HG02870 (cell line): ENCODE results near the gene CEP135.
"Not testable (repeated sequence)": the region's sequence is repeated elsewhere in the genome, so short reads cannot be mapped to it uniquely, and the experiment has no call there.

ENCODE experiments used
- ATAC-seq: cut with Tn5 transposase; IDR thresholded peaks from one replicate; pipeline ENCODE4 v1.9.1; 2021; ENCODE audit warnings: mild to moderate bottlenecking, moderate library complexity; ENCODE audit not compliant: unreplicated experiment

CEP135 gene, protein sequence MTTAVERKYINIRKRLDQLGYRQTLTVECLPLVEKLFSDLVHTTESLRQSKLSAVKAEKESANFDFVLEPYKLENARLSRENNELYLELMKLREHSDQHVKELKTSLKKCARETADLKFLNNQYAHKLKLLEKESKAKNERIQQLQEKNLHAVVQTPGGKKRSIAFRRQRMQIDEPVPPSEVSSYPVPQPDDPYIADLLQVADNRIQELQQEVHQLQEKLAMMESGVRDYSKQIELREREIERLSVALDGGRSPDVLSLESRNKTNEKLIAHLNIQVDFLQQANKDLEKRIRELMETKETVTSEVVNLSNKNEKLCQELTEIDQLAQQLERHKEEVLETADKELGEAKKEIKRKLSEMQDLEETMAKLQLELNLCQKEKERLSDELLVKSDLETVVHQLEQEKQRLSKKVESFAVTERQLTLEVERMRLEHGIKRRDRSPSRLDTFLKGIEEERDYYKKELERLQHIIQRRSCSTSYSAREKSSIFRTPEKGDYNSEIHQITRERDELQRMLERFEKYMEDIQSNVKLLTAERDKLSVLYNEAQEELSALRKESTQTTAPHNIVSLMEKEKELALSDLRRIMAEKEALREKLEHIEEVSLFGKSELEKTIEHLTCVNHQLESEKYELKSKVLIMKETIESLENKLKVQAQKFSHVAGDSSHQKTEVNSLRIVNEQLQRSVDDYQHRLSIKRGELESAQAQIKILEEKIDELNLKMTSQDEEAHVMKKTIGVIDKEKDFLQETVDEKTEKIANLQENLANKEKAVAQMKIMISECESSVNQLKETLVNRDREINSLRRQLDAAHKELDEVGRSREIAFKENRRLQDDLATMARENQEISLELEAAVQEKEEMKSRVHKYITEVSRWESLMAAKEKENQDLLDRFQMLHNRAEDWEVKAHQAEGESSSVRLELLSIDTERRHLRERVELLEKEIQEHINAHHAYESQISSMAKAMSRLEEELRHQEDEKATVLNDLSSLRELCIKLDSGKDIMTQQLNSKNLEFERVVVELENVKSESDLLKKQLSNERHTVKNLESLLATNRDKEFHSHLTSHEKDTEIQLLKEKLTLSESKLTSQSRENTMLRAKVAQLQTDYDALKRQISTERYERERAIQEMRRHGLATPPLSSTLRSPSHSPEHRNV

DNA sequence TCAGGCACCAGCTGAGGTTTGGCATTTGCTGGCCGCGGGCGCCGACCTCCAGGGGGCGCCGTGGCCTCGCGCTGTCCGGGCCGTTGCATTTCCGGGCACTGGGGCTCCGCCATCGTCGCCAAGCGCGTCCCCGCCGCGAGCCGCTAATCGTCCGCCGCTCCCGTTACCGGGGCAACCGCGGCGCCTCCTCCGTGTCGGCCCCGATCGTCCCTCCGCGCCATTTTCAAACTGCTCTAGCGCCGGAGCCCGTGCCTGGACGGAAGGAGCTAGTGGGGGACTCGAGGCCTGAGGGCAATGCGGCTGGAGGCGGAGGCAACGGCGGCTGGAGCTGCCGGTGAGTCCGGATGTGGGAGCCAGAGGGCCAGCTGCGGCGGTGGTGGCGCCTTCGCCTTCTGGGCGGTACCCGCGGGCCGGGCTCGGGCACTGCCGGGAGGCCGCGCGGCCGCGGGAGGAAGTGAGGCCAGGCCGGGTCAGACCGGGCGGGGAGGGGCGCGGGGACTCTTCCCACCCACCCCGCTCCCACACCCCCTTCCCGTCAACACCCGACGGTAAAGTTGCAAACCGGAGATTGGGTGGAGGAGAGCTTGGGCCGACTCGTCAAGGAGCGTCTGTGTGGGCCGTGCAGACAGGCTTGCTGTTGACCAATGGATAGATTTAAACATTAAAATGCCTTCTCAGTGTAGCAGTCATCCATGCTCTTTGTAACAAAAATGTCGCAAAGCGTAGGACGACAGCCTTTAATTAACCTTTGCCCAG, at the start of gene CEP135:
Gene CEP135 (plus strand): TSS at position 220 of the 756 bp plus-strand sequence. CDS start 3,186 bp downstream, outside the sequence.
- peak; percentile 69 for ATAC-seq

DNA sequence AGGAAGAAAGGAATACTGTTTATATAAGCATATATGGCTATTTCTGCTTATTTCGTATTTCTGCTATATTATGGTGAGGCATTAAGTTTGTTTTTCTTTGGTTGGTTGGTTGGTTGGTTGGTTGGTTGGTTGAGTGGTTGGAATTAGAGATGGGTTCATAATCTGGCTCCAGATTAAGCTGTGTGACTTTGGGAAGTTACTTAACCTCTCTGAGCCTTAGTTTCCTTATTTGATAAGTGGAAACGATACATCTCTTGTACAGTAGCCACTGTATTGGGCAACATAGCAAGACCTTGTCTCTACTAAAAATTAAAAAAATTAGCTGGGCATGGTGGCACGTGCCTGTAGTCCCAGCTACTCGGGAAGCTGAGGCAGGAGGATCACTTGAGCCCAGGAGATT, 46.1 kb upstream of the CEP135 start:
- ATAC-seq: no peak

DNA sequence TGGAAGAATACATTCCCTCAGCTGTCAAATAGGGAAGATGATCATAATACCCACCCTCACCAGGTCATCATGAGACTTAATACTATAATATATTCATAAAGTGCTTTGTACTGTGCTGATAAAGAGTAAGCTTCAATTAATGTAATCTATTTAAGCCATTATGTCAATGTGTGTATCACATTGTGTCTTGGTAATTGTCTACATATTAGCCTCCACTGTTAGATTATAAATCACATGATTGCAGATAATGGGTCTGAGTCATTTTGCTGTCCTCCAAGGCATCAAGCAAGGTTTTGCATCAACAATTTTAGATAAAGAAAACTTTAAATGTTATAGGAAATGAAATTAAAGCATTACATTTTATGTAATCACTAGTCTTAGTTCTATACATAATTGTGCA, 45.2 kb upstream of the CEP135 start:
- no peak for ATAC-seq

DNA sequence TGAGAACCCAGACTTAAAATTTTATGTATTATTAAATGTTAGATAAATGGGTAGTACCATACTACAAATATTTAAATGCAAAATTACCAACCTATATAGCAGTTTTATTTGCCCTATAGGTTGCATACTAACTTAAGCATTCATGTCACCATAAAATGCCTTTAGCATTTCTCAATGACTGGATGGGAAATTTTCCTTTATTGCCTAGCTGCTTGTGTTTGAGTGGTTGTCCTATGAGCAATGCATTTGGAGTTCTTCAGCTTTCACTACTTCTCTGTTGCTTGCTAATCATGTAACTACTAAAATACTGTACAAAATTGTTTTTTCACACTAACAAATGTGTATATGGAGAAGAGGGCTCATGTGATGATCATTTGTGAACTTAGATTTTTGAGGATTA, 44.2 kb upstream of the CEP135 start:
- no peak for ATAC-seq

DNA sequence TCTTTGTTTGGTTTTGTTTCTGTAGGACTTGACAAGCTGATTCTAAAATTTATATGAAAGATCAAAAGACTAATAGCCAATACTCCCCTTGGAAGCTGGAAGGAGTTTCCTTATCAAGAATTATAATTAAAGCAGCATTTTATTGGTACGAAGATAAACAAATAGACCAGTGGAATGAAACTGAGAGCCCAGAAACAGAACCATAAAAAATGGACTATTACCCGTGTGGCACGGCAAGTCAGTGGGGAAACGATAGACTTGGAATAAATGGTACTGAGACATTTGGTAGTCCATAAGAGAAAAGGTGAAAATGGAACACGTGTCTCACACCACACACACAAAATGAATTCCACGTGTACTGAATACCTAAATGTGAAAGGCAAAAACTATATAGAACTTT, 42.4 kb upstream of the CEP135 start:
- ATAC-seq: no peak

DNA sequence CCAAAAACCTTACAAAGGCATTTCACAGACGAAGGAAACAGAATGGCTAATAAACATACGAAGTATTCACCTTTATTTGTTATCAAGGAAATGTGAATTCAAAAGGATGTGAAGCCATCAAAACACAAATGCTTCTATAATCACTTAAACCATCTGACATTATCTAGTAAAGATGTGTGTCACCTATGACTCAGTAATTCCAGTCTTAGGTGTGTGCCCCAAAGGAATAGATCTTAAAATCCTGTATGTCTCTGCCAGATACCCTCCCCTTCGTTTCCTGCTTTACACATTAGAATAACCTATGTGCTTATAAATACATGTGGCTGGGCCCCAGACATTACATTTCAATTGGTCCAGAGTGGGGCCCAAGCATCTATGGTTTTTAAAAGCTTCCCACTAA, 41.8 kb upstream of the CEP135 start:
- ATAC-seq: no peak

DNA sequence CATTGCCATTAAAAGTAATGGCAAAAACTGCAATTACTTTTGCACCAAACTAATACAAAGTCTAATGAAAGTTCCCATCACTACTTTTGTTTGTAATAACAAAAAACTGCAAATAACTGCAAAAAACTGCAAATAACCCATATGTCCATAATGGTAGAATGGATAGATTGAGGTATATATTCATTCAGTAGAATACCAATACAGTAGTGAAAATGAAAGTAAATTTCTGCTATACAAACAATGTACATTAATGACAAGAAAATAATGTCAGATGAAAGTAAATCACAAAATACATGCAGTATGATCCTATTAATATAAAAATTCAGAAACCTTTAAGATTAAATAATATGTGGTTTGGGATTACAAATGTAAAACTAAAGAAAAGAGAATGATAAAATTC, 41.3 kb upstream of the CEP135 start:
- ATAC-seq: no peak

DNA sequence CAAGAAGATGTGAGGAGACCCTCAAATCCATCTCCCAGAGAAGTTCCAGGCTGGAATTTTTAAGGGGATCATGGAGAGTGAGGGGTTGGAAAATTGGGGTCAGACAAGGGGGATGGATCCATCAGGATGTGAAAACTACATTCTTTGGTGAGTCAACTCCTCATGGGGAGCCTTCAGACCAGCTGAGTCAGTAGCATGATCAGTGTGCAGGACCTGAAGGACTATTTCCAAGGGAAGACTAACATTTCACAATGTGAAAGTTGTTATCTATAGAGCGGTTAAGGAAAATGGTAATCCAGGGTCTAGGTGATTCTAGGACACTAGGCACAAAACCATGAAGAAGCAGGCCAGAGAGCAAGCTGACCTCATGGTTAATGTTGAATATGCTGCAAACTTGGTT, 38.6 kb upstream of the CEP135 start:
- ATAC-seq: no peak

DNA sequence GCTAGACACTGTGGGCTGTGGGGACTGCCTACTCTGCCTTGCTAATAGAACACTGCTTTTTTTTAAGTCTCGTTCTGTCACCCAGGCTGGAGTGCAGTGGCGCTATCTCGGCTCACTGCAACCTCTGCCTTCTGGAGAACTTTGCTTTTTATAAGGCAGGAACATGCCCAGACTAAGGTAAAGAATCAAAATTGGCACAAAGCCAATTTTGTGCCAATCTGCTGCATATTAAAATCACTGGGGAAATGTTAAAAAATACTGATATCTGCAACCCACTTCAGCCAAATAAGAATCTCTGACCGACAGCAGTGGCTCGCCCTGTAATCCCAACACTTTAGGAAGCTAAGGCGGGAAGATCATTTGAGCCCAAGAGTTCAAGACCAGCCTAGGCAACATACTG, 36.5 kb upstream of the CEP135 start:
- no peak for ATAC-seq

DNA sequence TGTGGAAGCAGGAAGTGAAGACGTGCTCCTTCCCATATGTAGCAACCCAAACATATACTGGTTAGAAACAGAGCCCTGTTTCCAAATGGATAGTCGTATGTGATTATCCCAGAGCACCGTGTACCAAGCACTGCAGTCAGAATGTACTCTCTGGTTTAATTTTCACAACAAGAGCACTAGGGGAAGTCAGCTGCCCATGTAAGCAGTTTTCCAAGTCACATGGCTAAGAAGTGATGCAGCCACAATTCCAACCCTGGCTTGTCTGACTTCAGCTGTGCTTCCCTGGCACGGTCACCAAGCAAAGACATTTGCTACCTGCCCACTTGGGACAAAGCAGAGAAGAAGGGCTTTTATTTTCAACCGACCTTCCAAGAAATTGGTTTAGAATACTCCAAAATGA, 28.2 kb upstream of the CEP135 start:
- no peak for ATAC-seq

DNA sequence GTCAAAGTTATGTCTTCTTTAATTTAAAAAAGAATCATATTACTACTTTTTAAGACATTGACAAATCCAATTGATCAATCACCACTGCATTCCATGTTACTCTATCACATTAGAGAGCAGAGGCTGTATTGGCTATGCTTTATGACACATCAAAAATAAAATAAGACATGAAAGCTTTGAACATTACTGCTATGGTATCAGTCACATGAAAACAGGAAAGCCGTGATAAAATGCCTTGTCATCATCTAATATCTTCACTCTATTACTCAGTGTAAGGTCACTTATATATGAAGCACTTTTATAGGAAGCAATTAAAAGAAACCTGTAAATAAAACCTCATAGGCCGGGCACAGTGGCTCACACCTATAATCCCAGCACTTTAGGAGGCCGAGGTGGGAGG, 27.7 kb upstream of the CEP135 start:
- ATAC-seq: no peak

DNA sequence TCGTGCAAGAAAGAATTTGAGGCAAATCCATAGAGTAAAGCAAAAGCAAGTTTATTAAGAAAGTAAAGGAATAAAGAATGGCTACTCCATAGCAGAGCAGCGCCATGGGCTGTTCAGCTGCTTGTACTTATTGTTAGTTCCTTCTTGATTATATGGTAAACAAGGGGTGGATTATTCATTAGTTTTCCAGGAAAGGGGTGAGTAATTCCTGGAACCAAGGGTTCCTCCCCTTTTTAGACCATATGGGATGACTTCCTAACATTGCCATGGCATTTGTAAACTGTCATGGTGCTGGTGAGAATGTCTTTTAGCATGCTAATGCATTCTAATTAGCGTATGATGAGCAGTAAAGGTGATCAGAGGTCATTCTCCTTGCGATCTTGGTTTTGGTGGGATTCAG, 23.5 kb upstream of the CEP135 start:
- ATAC-seq: no peak

DNA sequence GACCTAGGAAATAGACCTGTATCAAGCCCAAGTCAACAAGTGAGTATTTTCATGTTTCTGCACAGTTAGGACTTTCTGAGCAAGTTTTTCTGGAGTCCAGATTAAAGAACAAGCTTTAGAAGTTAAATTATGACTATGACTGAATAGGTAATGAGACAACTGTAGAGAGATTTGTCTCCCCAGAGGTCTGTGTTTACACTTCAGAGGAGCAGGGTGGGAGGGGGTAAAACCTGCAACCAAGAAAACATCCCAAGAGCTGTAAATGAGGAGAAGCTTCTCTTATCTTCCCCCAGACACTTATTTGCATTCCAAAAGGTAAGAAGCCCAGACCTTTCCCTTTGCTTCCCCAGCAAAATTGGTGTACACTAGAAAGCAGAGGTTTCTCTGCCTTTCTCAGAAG, 22.1 kb upstream of the CEP135 start:
- ATAC-seq: no peak

DNA sequence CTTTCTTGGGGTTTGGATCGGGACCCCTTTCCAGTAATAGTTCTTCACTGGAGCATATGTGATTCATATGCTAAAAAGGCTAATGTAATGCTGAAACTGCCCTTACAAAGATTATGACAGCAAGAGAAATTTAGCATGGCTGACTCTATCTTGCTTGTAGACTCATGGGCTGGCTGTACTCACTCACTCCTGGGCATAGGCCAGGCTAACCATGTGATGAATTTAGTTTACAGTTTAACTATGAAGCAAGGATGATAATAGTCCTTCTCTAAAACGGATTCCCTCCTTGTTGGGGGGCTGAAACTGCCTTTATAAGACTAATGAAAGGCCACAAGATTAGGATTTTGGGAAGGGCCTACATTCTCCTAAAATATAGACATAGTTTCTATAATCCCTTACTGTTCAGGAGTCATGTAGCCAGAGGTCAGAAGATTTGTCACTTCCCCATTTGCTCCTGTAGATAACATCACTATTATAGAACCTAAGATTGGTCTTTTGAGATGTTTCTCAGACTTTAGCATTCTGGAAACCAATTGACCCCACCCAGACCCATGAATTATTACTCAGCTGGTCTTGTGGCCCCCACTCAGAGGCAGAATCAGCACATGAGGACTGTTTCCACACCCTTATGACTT, 20.8 kb upstream of the CEP135 start:
- no peak for ATAC-seq

DNA sequence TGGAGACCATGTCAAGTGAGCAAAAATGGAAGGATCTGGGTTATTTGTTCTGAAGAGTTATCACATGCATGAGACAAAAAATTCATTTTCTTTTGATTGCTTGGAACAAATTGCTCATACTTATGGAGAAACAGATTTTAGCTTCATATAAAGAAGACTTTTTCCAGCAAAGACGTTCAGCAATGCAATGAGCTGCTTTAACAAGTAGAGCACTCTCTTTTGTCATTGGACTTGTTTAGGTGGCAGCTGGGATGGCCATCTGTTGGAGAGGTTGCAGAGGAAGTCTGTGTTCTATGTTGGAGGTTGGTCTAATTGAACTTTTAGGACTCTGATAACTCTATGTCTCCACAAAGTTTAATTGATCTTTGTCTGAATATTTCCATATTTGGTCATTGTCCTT, 19.9 kb upstream of the CEP135 start:
- no peak for ATAC-seq

DNA sequence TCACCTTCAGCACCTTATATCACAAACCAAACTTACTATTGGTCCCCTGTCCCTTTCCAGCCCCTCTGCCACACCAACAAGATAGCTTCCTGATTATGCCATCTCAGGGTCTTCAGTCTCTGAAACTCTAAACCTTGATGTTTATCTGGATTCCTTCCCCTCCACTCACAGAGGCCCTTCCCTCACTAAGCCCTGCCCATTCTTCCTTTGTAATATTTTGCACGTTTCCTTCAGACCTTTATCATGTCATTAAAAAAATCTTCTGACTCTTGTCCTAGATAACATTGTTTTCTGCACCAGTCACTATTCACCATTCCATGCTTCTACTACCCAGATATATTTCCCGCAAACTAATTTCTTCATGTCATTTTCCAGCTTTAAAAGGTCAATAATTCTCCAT, 17.7 kb upstream of the CEP135 start:
- ATAC-seq: no peak

DNA sequence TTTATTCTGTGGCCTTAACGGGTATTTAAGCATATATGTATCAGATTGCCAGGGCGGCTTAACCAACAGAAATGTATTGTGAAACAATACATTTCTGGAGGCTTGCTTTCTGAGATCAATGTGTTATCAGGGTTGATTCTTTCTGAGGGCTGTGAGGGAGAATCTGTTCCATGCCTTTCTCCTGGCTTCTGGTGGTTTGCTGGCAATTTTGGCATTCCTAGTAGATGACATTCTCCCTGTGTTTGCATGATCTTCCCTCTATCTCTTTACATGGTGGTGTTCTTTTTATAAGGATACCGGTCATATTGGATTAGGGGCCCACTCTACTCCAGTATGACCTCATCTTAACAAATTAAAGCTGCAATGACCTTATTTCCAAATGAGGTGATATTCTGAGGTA, 16.9 kb upstream of the CEP135 start:
- no peak for ATAC-seq

DNA sequence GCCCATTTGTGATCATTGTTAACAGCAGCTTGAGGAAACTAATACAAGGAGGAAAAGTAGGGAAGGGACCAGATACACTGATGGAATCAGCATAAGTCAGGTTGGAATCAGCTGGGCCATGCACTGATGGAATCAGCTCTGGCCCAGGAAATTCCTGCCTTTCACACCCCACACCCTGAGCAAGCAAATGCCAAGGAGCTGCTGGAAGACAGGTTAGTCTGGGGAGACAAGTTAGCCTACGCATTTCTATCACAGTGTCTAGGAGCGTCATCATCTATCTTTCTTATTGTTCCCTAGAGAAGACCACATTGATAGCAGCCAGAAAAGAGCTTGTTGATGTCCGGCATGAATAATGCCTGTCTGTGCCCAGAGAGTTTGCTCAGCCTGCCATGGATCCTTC, 16.2 kb upstream of the CEP135 start:
- no peak for ATAC-seq

DNA sequence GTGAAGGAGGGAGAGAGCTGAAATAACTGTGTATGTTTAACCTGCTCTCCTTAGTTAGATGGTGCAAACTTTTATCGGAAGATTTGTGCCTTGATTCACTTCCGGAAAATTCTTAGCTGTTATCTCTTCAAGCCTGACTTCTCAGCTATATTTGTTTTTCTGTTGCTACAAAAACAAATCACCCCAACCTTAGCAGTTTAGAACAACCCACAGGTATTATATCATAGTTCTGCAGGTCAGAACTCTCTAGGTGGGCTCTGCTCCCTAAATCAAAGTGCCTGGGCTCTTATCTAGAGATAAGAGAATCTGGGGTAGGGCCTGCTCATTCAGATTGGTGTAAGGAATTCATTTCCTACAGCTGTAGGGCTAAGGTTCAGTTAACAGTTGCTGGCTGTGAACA, 15.1 kb upstream of the CEP135 start:
- ATAC-seq: no peak

DNA sequence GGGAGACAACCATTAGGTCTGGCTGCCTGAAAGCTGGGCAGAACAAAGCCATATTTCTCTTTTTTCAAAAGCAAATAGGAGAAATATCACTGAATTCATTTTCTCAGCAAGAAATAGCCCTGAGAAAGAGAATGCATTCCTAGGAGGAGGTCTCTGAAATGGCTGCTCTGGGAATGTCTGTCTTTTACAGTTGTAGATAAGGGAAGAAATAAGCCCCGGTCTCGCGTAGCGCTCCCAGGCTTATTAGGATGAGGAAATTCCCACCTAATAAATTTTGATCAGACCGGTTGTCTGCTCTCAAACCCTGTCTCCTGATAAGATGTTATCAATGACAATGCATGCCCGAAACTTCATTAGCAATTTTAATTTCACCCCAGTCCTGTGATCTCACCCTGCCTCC, 12.8 kb upstream of the CEP135 start:
- not testable (repeated sequence) for ATAC-seq
